Posterior vena cava (tissue), 2 donors: Measurements from ENCODE around the gene DDX39A. TPM values are rescaled to one million over a fixed set of nuclear protein-coding genes. Genes with fewer than 3 reads are reported as not detected.
A peak's percentile ranks its signal among the peaks of the same experiment; 100 is the strongest.
"Not testable (repeated sequence)": the region's sequence is repeated elsewhere in the genome, so short reads cannot be mapped to it uniquely, and the experiment has no call there.

Source experiments
- DNase-seq: peaks from one replicate; pipeline ENCODE4 v3.0.0-alpha.2; 2020; ENCODE audit warnings: low spot score
- intact Hi-C, 2 donors: fragments of 100-400 bp; cut with DNase I; formaldehyde crosslinking; loops; one replicate each; pipeline versions ENCODE4 v1.14.1 to v1.14.2; 2022 to 2023
- total RNA-seq, 2 donors: library from RNA; stranded (reverse); fragmentation: NEBNext Ultra II Directional; extraction: Animal tissue kit (Norgen Biotek cat#: 25700); gene quantifications; one replicate each; pipeline ENCODE4 v1.2.1, GENCODE V29; 2021
- donor health status: DM: yes; HTN: yes; CAD: no.
- donor health status: DM: yes; HTN: yes; CAD: no.

DDX39A gene
- total RNA-seq, 2 donors from 2014 or later: 37.4 to 38.7 TPM

GRCh38 chr19:14396730-14397129, 22.4 kb downstream of the DDX39A start:
- DNase-seq, intact Hi-C loops: not testable (repeated sequence)

- DNase-seq: no peak
Observed at GRCh38 chr19:14395710-14396336, 23.3 kb downstream of the DDX39A start.

GRCh38 chr19:14395262-14395661, 23.9 kb downstream of the DDX39A start:
- DNase-seq: no peak
- intact Hi-C loops: loop anchor here in 1 of 2 donors (1.0 kb wide), 1 partner anchor 32 kb away; no protein-coding TSS in a partner anchor

More at GRCh38 chr19:14395710-14396336, 23.3 kb downstream of the DDX39A start:
- intact Hi-C loops: loop anchor here in 1 of 2 donors (1.0 kb wide), 1 partner anchor 31 kb away; no protein-coding TSS in a partner anchor

GRCh38 chr19:14394167-14394566, 25.0 kb downstream of the DDX39A start:
- intact Hi-C loops: no loop called here
- DNase-seq: no peak

GRCh38 chr19:14393329-14393728, 25.8 kb downstream of the DDX39A start:
- DNase-seq: no peak
- intact Hi-C loops: no loop called here

- no peak for DNase-seq
- intact Hi-C loops: no loop called here
Observed at GRCh38 chr19:14391156-14391821, 27.9 kb downstream of the DDX39A start.

- no peak for DNase-seq
- intact Hi-C loops: no loop called here
Observed at GRCh38 chr19:14390548-14390947, 28.6 kb downstream of the DDX39A start.

GRCh38 chr19:14385492-14385891, 33.6 kb downstream of the DDX39A start:
- DNase-seq: no peak
- intact Hi-C loops: loop anchor here in 1 of 2 donors (1.0 kb wide), 1 partner anchor 38 kb away; no protein-coding TSS in a partner anchor

- intact Hi-C loops: no loop called here
- no peak for DNase-seq
Observed at GRCh38 chr19:14383661-14384555, 35.2 kb downstream of the DDX39A start.

- intact Hi-C loops: no loop called here
- DNase-seq: peak; percentile 86
Observed at GRCh38 chr19:14381689-14382474, 37.3 kb downstream of the DDX39A start.

GRCh38 chr19:14379294-14380065, 39.7 kb downstream of the DDX39A start:
- intact Hi-C loops: no loop called here
- DNase-seq: no peak

- no peak for DNase-seq
- intact Hi-C loops: no loop called here
Observed at GRCh38 chr19:14378890-14379289, 40.3 kb downstream of the DDX39A start.

GRCh38 chr19:14377883-14378328, 41.2 kb downstream of the DDX39A start:
- DNase-seq: no peak
- intact Hi-C loops: no loop called here

GRCh38 chr19:14375582-14376291, 43.4 kb downstream of the DDX39A start:
- DNase-seq: peak; percentile 83
- intact Hi-C loops: no loop called here

GRCh38 chr19:14375055-14375581, 44.0 kb downstream of the DDX39A start:
- DNase-seq: no peak
- intact Hi-C loops: no loop called here

- intact Hi-C loops, DNase-seq: not testable (repeated sequence)
Observed at GRCh38 chr19:14374313-14374712, 44.8 kb downstream of the DDX39A start.

- intact Hi-C loops, DNase-seq: not testable (repeated sequence)
Observed at GRCh38 chr19:14372384-14373077, 46.6 kb downstream of the DDX39A start.
